Measurements from ENCODE around the gene CDC14A. TPM values are rescaled to one million over a fixed set of nuclear protein-coding genes. Genes with fewer than 3 reads are reported as not detected.

CDC14A gene
- total RNA-seq, 2 donors from 2014 or later: 9.6 to 16.8 TPM

DNA sequence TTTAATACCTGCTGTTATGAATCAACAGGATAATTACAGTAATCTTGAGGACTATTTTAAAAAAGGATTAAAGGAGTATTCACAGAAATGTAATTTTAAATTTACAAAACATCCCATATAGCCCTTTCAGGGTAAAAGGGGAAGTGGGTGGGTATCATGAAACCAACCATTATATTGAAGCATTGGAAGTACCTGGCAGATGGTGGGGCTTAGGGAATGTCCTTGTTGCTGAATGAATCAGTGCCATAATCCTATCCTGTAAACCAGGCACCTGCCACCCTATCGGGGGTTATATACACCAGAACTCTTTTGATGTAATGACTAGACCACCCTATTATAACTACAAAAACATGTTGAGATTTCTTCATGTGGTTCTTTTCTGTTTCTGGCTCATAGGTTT is 30.4 kb downstream of the CDC14A start:
- Histone ChIP-seq H3K36me3 (no peaks in the 10 kb centered on the region), H3K4me3 (no peak overlapping the region), H3K9ac (ENCODE audit: low read depth in 2 of 2, low read length in 2 of 2) (no peak overlapping the region), H3K27me3 (no peaks in the 10 kb centered on the region), H3K9me3 (no peaks in the 10 kb centered on the region), H3K27ac (no peak overlapping the region), H3K4me1 (no peaks in the 10 kb centered on the region)
- intact Hi-C loops (cut with DNase I): no loop called here
- TF ChIP-seq, protein P1, sequence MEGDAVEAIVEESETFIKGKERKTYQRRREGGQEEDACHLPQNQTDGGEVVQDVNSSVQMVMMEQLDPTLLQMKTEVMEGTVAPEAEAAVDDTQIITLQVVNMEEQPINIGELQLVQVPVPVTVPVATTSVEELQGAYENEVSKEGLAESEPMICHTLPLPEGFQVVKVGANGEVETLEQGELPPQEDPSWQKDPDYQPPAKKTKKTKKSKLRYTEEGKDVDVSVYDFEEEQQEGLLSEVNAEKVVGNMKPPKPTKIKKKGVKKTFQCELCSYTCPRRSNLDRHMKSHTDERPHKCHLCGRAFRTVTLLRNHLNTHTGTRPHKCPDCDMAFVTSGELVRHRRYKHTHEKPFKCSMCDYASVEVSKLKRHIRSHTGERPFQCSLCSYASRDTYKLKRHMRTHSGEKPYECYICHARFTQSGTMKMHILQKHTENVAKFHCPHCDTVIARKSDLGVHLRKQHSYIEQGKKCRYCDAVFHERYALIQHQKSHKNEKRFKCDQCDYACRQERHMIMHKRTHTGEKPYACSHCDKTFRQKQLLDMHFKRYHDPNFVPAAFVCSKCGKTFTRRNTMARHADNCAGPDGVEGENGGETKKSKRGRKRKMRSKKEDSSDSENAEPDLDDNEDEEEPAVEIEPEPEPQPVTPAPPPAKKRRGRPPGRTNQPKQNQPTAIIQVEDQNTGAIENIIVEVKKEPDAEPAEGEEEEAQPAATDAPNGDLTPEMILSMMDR (IDR thresholded peaks at IDR 0.05): no peak
- no peak for DNase-seq

DNA sequence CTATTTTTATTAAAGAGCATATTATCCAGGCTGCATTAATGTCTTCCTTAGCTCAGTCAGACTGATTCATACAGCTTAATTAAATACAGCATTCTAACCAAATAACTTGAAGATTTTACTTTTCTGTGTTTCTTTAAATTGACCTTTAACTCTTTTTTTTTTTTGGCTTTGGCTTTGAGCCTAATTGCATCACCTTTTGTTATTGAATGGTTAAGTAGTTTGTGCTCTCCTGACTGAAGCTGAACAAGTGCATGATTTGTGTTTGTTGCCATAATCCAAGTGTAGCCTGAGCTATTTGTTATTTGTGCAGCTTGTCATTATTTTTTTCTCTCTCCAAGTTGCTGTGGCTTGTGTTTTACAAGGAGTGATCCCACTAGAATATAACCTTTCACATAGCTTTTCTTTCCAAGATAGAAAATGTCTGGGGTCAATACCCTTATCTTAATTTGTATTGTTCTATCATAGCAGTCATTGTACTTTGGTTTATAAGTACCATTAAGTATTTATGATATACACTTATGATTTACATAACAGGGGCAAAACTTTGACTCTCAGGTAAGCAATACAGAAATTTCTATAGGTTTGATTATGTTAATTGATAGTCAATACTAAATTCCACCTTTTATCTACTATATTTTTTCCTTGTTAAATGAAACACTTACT is 31.6 kb downstream of the CDC14A start:
- no peak for DNase-seq

DNA sequence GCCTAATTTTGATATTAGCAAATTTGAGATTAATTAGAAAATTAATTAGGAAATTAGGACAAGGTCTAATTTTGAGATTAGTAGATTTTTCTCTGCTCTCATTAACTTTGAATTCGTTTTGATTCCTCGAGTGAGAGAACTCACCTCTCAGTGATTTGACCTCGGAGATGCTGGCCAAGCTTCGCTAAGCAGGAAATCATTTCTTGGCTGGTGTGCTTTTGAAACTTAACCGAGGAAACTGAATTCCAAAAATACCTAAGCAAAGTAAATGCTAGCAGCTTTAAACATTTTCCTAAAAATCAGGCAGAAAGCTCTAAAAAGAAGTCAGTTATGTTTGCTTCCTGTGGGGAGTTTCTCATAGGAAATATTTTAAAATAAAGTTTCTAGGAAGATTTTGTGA is 34.9 kb downstream of the CDC14A start:
- Histone ChIP-seq H3K36me3 (no peaks in the 10 kb centered on the region), H3K27me3 (no peaks in the 10 kb centered on the region), H3K27ac (no peak overlapping the region), H3K9me3 (no peaks in the 10 kb centered on the region), H3K9ac (ENCODE audit: low read depth in 2 of 2, low read length in 2 of 2) (no peak overlapping the region), H3K4me1 (no peaks in the 10 kb centered on the region), H3K4me3 (no peak overlapping the region)
- DNase-seq: no peak
- TF ChIP-seq, protein P1 (IDR thresholded peaks at IDR 0.05): no peak
- intact Hi-C loops (cut with DNase I): no loop called here

More for the DNA sequence above, 31.6 kb downstream of the CDC14A start:
- intact Hi-C loops (cut with DNase I): no loop called here
- H3K36me3 ChIP-seq: no peaks in the 10 kb centered on the region
- TF ChIP-seq, protein P1 (IDR thresholded peaks at IDR 0.05): no peak
- H3K27me3 ChIP-seq: no peaks in the 10 kb centered on the region
- H3K9ac ChIP-seq (ENCODE audit: low read depth in 2 of 2, low read length in 2 of 2): no peak overlapping the region
- no peaks in the 10 kb centered on the region for H3K9me3 ChIP-seq
- no peaks in the 10 kb centered on the region for H3K4me1 ChIP-seq
- H3K27ac ChIP-seq: no peak overlapping the region
- no peak overlapping the region for H3K4me3 ChIP-seq

DNA sequence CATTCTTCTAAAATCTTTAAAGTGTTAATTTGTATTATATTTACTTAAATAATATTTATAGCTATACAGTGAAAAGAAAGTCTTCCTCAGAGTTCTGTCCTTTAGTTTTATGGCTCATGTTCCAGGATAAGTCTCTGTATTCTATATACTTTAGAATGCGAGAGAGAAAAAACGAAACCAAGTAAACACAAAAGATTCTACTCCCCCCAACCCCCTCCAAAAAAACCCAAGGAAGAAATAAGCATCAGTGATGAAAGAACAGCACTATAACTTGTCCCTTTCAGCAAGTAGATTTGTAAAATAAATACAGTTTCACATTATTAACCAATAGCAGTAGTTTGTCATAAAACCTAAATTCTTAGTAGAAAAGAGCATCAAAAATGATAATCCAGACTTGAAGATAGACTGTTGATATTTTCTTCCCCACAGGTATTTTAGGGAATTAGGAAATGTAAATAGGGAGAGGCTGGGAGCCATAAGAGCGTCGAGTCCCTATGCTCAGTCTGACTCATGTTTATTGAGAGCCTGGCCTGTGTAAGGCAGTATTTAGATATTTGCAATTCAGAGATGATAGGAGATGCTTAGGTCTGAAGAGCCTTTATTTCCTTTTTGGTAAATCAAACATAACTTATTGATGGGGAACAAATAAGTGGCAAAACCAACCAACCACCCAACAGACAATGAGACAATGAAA is 35.5 kb downstream of the CDC14A start:
- no peak for DNase-seq
- Histone ChIP-seq H3K4me1 (no peaks in the 10 kb centered on the region), H3K9ac (ENCODE audit: low read depth in 2 of 2, low read length in 2 of 2) (no peak overlapping the region), H3K27me3 (no peaks in the 10 kb centered on the region), H3K27ac (no peak overlapping the region), H3K4me3 (no peak overlapping the region), H3K36me3 (no peaks in the 10 kb centered on the region), H3K9me3 (no peaks in the 10 kb centered on the region)
- intact Hi-C loops (cut with DNase I): no loop called here
- TF ChIP-seq, protein P1 (IDR thresholded peaks at IDR 0.05): no peak

DNA sequence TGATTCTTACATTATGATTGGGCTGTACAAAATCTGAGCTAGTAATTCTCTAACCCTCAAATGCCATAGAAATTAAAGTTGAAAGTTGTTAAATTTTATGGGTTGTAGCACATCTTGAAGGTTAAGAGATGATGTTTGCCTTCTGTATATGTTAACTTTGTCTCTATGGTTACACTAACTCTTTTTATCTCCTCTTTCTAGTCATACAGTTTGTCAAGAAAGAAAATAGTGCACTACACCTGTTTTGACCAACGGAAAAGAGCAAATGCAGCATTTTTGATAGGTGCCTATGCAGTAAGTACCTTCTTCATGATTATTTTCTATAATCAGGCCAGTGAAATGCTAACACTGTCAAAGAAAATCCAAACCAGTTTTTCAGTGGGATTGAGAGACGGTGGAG is 38.2 kb downstream of the CDC14A start:
- H3K9ac ChIP-seq (ENCODE audit: low read depth in 2 of 2, low read length in 2 of 2): no peak overlapping the region
- H3K27ac ChIP-seq: no peak overlapping the region
- no peaks in the 10 kb centered on the region for H3K27me3 ChIP-seq
- TF ChIP-seq, protein P1 (IDR thresholded peaks at IDR 0.05): no peak
- no peaks in the 10 kb centered on the region for H3K9me3 ChIP-seq
- no peaks in the 10 kb centered on the region for H3K4me1 ChIP-seq
- no peak overlapping the region for H3K4me3 ChIP-seq
- H3K36me3 ChIP-seq: no peaks in the 10 kb centered on the region
- no peak for DNase-seq
- intact Hi-C loops (cut with DNase I): no loop called here

Measured in colonic mucosa (tissue), 4 donors.